SK-N-SH (cell line): ENCODE measurements around the gene CHST15. TPM values are rescaled to one million over a fixed set of nuclear protein-coding genes. Genes with fewer than 3 reads are reported as not detected.

Experiments
- CTCF ChIA-PET: fragments of 300-600, 350-600 bp; formaldehyde crosslinking; extraction: SDS; loops from one replicate; lab custom pipeline; 2021; lab: Yijun Ruan, JAX
- POLR2A ChIA-PET: fragments of 350-600 bp; sonication (Branson Sonifier 250); formaldehyde crosslinking; extraction: SDS; loops from one replicate; lab custom pipeline; 2020; ENCODE audit warnings: antibody characterized with exemption, inconsistent platforms; lab: Yijun Ruan, JAX
- DNase-seq: peaks from one replicate; pipeline ENCODE4 v3.0.0; 2012
- H2AFZ ChIP-seq: fragments of 200-600 bp; sonication (generic); 2 replicates; pipeline ENCODE4 v1.8.1; 2016; ENCODE audit warnings: antibody characterized with exemption, mild to moderate bottlenecking, low read depth
- H3F3A ChIP-seq: fragments of 200-600 bp; sonication (generic); replicated peaks from 2 replicates; pipeline ENCODE3; 2016; ENCODE audit warnings: antibody characterized with exemption, mild to moderate bottlenecking; ENCODE audit not compliant: insufficient read depth
- H3K27ac ChIP-seq, 2 experiments: fragments of 200-500 bp in 1 of 2; fragments of 200-600 bp in 1 of 2; sonication (Bioruptor generic) in 1 of 2; sonication (generic), shearing (Covaris generic) in 1 of 2; 2 replicates each; pipeline versions ENCODE4 v1.5.1 to v1.6.1; 2014 to 2016; ENCODE audit warnings: low read depth in 2 of 2, inconsistent platforms in 1 of 2, low read length in 1 of 2, mild to moderate bottlenecking in 1 of 2, mixed read lengths in 1 of 2
- H3K27me3 ChIP-seq: fragments of 200-600 bp; sonication (generic), shearing (Covaris generic); 2 replicates; pipeline ENCODE4 v1.6.1; 2016; ENCODE audit warnings: mixed run types; ENCODE audit not compliant: insufficient read depth
- H3K36me3 ChIP-seq, 2 experiments: fragments of 200-500 bp in 1 of 2; fragments of 200-600 bp in 1 of 2; sonication (Bioruptor generic) in 1 of 2; sonication (generic) in 1 of 2; replicated peaks in 1 of 2; 2 replicates each; pipeline versions ENCODE3 to v1.5.1; 2014 to 2016; ENCODE audit warnings: low read length in 1 of 2, mild to moderate bottlenecking in 1 of 2; ENCODE audit not compliant: insufficient read depth in 2 of 2, control insufficient read depth in 1 of 2
- H3K4me1 ChIP-seq, 2 experiments: fragments of 200-500 bp in 1 of 2; fragments of 200-600 bp in 1 of 2; sonication (Bioruptor generic) in 1 of 2; sonication (generic), shearing (Covaris generic) in 1 of 2; 2 replicates each; pipeline versions ENCODE4 v1.5.1 to v1.6.1; 2014 to 2016; ENCODE audit warnings: low read depth in 1 of 2, low read length in 1 of 2, mixed run types in 1 of 2; ENCODE audit not compliant: insufficient read depth in 2 of 2, control insufficient read depth in 1 of 2
- H3K4me2 ChIP-seq: fragments of 200-600 bp; sonication (generic), shearing (Covaris generic); 2 replicates; pipeline ENCODE4 v1.6.1; 2017; ENCODE audit warnings: mixed run types
- H3K4me3 ChIP-seq, 2 experiments: fragments of 200-500 bp in 1 of 2; fragments of 200-600 bp in 1 of 2; sonication (Bioruptor generic) in 1 of 2; sonication (generic), shearing (Covaris generic) in 1 of 2; 2 replicates each; pipeline versions ENCODE4 v1.5.1 to v1.8.1; 2014 to 2016; ENCODE audit warnings: low read depth in 2 of 2, inconsistent platforms in 1 of 2, low read length in 1 of 2, mild to moderate bottlenecking in 1 of 2, mixed read lengths in 1 of 2, moderate library complexity in 1 of 2
- H3K79me2 ChIP-seq: fragments of 200-600 bp; sonication (generic); 2 replicates; pipeline ENCODE4 v1.8.1; 2017; ENCODE audit warnings: mild to moderate bottlenecking; ENCODE audit not compliant: insufficient read depth
- H3K9ac ChIP-seq: fragments of 200-600 bp; sonication (generic); 2 replicates; pipeline ENCODE4 v1.6.1; 2017; ENCODE audit warnings: mixed run types
- H3K9me2 ChIP-seq: fragments of 200-600 bp; sonication (generic); 2 replicates; pipeline ENCODE4 v1.6.1; 2017; ENCODE audit warnings: mixed run types
- H3K9me3 ChIP-seq: fragments of 200-600 bp; sonication (generic); 2 replicates; pipeline ENCODE4 v1.6.1; 2017; ENCODE audit warnings: mixed run types, mild to moderate bottlenecking, moderate library complexity
- H4K20me1 ChIP-seq: fragments of 200-600 bp; sonication (generic); 2 replicates; pipeline ENCODE4 v1.6.1; 2017; ENCODE audit warnings: mild to moderate bottlenecking, mixed run types; ENCODE audit not compliant: insufficient read depth
- EP300 ChIP-seq, 2 experiments: IDR thresholded peaks; 2 replicates each; pipeline versions ENCODE4 v1.4.0 to v1.6.1; 2012; ENCODE audit warnings: borderline replicate concordance in 1 of 2, low read depth in 1 of 2, low read length in 1 of 2
- FOXM1 ChIP-seq: IDR thresholded peaks from 2 replicates; pipeline ENCODE4 v1.4.0; 2012; ENCODE audit warnings: low read depth, mild to moderate bottlenecking
- GABPA ChIP-seq: IDR thresholded peaks from 2 replicates; pipeline ENCODE4 v1.4.0; 2012; ENCODE audit warnings: low read depth, mild to moderate bottlenecking
- JUND ChIP-seq: IDR thresholded peaks from 2 replicates; pipeline ENCODE4 v1.4.0; 2012
- MEF2A ChIP-seq: IDR thresholded peaks from 2 replicates; pipeline ENCODE4 v1.4.0; 2012; ENCODE audit warnings: low read depth, borderline replicate concordance
- MXI1 ChIP-seq: IDR thresholded peaks from 2 replicates; pipeline ENCODE4 v1.6.1; 2012; ENCODE audit warnings: mild to moderate bottlenecking, low read depth, low read length, improper control_type of control experiment
- NFIC ChIP-seq: IDR thresholded peaks from 2 replicates; pipeline ENCODE4 v1.4.0; 2012; ENCODE audit warnings: borderline replicate concordance
- POLR2AphosphoS5 ChIP-seq: IDR thresholded peaks from 2 replicates; pipeline ENCODE4 v1.6.1; 2012; ENCODE audit warnings: low read depth, low read length
- RFX5 ChIP-seq: IDR thresholded peaks from 2 replicates; pipeline ENCODE4 v1.6.1; 2012; ENCODE audit warnings: mild to moderate bottlenecking, improper control_type of control experiment, low read length
- SMC3 ChIP-seq: IDR thresholded peaks from 2 replicates; pipeline ENCODE4 v1.6.1; 2012; ENCODE audit warnings: low read depth, low read length, improper control_type of control experiment
- TAF1 ChIP-seq: IDR thresholded peaks from 2 replicates; pipeline ENCODE4 v1.6.1; 2012; ENCODE audit warnings: low read depth, mild to moderate bottlenecking, low read length, moderate library complexity, borderline replicate concordance
- WGBS: methylation state at CpG from one replicate; pipeline ENCODE4 v1.1.6; 2017; ENCODE audit warnings: low lambda C conversion rate; 5-methylcytosine and 5-hydroxymethylcytosine counted together
- polyA plus RNA-seq, 3 experiments: library from polyadenylated mRNA; depleted of rRNA; stranded (reverse); fragments of >200 nt; gene quantifications; 2 replicates each; pipeline ENCODE4 v1.2.3, GENCODE V29; 2012
- TF ChIP-seq, protein P1 (sequence below): IDR thresholded peaks from 2 replicates; pipeline ENCODE4 v1.4.0; 2012; ENCODE audit warnings: low read depth
- TF ChIP-seq, protein P2 (sequence below): IDR thresholded peaks from 2 replicates; pipeline ENCODE4 v1.4.0; 2012; ENCODE audit warnings: low read depth, borderline replicate concordance

The CHST15 gene
- polyA plus RNA-seq, 1 of the 3 experiments (the other 2 are of a cell fraction): 0.02 TPM

DNA sequence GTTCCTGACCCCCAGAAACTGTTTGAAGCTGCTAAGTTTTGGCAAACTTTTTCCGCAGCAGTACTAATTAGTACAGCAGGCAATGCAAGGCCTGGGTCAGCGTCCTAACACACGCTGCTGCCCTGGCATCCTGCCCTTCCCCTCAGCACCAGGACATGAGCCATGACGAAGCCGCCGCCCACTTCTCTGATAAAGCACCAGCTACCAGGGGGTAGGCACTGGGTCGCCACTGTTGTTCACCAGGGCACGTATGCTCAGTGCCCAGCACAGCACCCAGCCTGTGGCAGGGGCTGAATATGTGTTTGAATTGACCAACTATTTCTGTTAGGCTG, 59.5 kb downstream of the CHST15 start:
- ChIA-PET CTCF (interaction anchor here (0.7 to 1.2 kb wide), 3 partner anchors 13 to 355 kb away, joined by 3 to 4 read pairs (median 3); no protein-coding TSS in a partner anchor), POLR2A (no interaction called here)
- no peak overlapping the region for H3K4me2 ChIP-seq

DNA sequence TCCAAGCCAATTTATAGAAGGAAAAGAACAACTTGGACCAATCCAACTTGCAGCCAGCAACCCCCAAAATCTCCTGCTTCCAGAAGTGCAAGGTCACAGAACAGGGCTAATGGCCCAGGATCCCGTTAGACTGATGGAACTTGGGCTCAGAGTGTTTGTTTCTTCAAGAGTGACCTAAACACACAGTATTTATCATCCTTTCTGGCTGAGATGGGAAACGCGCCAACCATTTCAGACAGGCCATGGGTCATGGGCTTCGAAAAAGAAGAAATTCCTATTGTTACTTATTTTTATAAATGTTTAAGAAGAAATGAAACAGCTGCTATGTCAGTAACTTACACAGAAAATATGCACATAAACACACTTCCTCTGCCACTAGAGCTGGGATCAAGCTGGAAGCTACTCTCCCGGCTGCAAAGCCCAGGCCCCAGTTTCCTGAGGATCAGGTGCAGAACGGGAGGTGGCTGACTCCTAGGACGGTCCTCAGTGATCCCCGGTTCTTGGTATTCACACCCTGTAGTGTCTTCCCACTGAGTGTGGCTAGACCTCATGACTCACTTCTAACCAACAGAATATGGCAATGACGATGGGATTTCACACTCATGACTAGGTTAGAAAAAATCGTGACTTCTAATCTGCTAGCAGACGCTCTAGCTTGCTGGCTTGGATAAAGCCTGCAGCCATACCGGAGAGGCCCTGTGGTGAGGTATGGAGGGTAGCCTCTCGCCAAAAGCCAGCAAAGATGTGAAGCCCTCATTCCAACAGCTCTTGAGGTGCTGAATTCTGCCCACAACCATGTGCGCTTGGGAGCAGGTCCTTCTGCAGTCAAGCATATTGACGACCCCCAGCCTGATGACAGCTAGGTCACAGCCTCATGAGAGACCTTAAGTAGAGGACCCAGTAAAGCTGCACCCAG, 60.2 kb downstream of the CHST15 start:
- no peak for DNase-seq

More for the DNA sequence above, 59.5 kb downstream of the CHST15 start:
- Histone ChIP-seq H3K27me3 (no peaks in the 10 kb centered on the region), H3K4me3 (no peak overlapping the region), H3K4me1 (peaks cover 0 to 2% of the 10 kb centered on the region in 2 experiments; a peak in 1 of 4 replicates), H3F3A (no peaks in the 10 kb centered on the region), H3K9me2 (no peaks in the 10 kb centered on the region), H3K36me3 (no peaks in the 10 kb centered on the region), H3K79me2 (no peaks in the 10 kb centered on the region), H2AFZ (no peak overlapping the region), H3K9me3 (no peaks in the 10 kb centered on the region), H3K27ac (no peak overlapping the region), H3K9ac (no peak overlapping the region), H4K20me1 (no peaks in the 10 kb centered on the region)
- no peak for TF ChIP-seq EP300 (IDR thresholded peaks at IDR 0.05; ENCODE audit: borderline replicate concordance in 1 of 2, low read depth in 1 of 2, low read length in 1 of 2)
- 78% methylated on average over 8 of the region's 8 CpGs for WGBS
- DNase-seq: peak; percentile 50

More for the DNA sequence above, 60.2 kb downstream of the CHST15 start:
- ChIA-PET POLR2A (no interaction called here), CTCF (interaction anchor here (0.7 to 1.2 kb wide), 2 partner anchors 12 to 356 kb away, joined by 3 read pairs; no protein-coding TSS in a partner anchor)
- no peaks in the 10 kb centered on the region for H3K27me3 ChIP-seq
- no peaks in the 10 kb centered on the region for H3F3A ChIP-seq
- no peak overlapping the region for H3K27ac ChIP-seq
- WGBS: 58% methylated on average over 12 of the region's 15 CpGs
- H3K4me2 ChIP-seq: no peak overlapping the region
- H3K9me3 ChIP-seq: no peaks in the 10 kb centered on the region
- TF ChIP-seq POLR2AphosphoS5 (no peak), FOXM1 (no peak), MXI1 (no peak), JUND (no peak), MEF2A (no peak), TAF1 (no peak), GABPA (no peak), SMC3 (no peak), NFIC (no peak), RFX5 (no peak)
- TF ChIP-seq, protein P1, sequence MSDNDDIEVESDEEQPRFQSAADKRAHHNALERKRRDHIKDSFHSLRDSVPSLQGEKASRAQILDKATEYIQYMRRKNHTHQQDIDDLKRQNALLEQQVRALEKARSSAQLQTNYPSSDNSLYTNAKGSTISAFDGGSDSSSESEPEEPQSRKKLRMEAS: no peak
- TF ChIP-seq, protein P2, sequence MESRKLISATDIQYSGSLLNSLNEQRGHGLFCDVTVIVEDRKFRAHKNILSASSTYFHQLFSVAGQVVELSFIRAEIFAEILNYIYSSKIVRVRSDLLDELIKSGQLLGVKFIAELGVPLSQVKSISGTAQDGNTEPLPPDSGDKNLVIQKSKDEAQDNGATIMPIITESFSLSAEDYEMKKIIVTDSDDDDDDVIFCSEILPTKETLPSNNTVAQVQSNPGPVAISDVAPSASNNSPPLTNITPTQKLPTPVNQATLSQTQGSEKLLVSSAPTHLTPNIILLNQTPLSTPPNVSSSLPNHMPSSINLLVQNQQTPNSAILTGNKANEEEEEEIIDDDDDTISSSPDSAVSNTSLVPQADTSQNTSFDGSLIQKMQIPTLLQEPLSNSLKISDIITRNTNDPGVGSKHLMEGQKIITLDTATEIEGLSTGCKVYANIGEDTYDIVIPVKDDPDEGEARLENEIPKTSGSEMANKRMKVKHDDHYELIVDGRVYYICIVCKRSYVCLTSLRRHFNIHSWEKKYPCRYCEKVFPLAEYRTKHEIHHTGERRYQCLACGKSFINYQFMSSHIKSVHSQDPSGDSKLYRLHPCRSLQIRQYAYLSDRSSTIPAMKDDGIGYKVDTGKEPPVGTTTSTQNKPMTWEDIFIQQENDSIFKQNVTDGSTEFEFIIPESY: no peak
- H2AFZ ChIP-seq: no peak overlapping the region
- H3K79me2 ChIP-seq: no peaks in the 10 kb centered on the region
- no peaks in the 10 kb centered on the region for H3K36me3 ChIP-seq
- no peak overlapping the region for H3K4me3 ChIP-seq
- peaks cover 0 to 2% of the 10 kb centered on the region in 2 experiments; a peak in 1 of 4 replicates for H3K4me1 ChIP-seq
- no peaks in the 10 kb centered on the region for H4K20me1 ChIP-seq
- no peaks in the 10 kb centered on the region for H3K9me2 ChIP-seq
- H3K9ac ChIP-seq: no peak overlapping the region
